Measurements from ENCODE around the gene RBFOX2. TPM values are rescaled to one million over a fixed set of nuclear protein-coding genes. Genes with fewer than 3 reads are reported as not detected.

RBFOX2 gene
- total RNA-seq, 1 donor from 2014 or later: 164 TPM

- TF ChIP-seq CTCF (conservative IDR thresholded peaks at IDR 0.05): peak; percentile 44
- DNase-seq (ENCODE audit: extremely low spot score, unreplicated experiment): no peak
- Mint-ChIP-seq H3K27me3 (no peaks in the 10 kb centered on the region), H3K36me3 (peaks cover 40% of the 10 kb centered on the region), H3K4me1 (ENCODE audit: unreplicated experiment) (no peaks in the 10 kb centered on the region), H3K27ac (no peak overlapping the region), H3K4me3 (no peak overlapping the region), H3K9me3 (no peaks in the 10 kb centered on the region)
Observed at GRCh38 chr22:35761037-35761436, 267.6 kb downstream of the RBFOX2 start.

- Mint-ChIP-seq H3K27me3 (no peaks in the 10 kb centered on the region), H3K27ac (no peak overlapping the region), H3K36me3 (peaks cover 50% of the 10 kb centered on the region), H3K9me3 (no peaks in the 10 kb centered on the region), H3K4me1 (ENCODE audit: unreplicated experiment) (no peaks in the 10 kb centered on the region), H3K4me3 (no peak overlapping the region)
- no peak for TF ChIP-seq CTCF (conservative IDR thresholded peaks at IDR 0.05)
- no peak for DNase-seq (ENCODE audit: extremely low spot score, unreplicated experiment)
Observed at GRCh38 chr22:35758394-35758793, 270.2 kb downstream of the RBFOX2 start.

- Mint-ChIP-seq H3K27ac (no peak overlapping the region), H3K4me3 (no peak overlapping the region), H3K4me1 (ENCODE audit: unreplicated experiment) (peaks cover 14% of the 10 kb centered on the region), H3K9me3 (no peaks in the 10 kb centered on the region), H3K36me3 (peaks cover 54% of the 10 kb centered on the region), H3K27me3 (no peaks in the 10 kb centered on the region)
- no peak for TF ChIP-seq CTCF (conservative IDR thresholded peaks at IDR 0.05)
- no peak for DNase-seq (ENCODE audit: extremely low spot score, unreplicated experiment)
Observed at GRCh38 chr22:35756722-35757121, 271.9 kb downstream of the RBFOX2 start.

GRCh38 chr22:35754761-35755160, 273.9 kb downstream of the RBFOX2 start:
- Mint-ChIP-seq H3K9me3 (no peaks in the 10 kb centered on the region), H3K27ac (no peak overlapping the region), H3K4me3 (no peak overlapping the region), H3K36me3 (peaks cover 46% of the 10 kb centered on the region), H3K27me3 (no peaks in the 10 kb centered on the region), H3K4me1 (ENCODE audit: unreplicated experiment) (peaks cover 29% of the 10 kb centered on the region)
- TF ChIP-seq CTCF (conservative IDR thresholded peaks at IDR 0.05): no peak
- DNase-seq (ENCODE audit: extremely low spot score, unreplicated experiment): no peak

GRCh38 chr22:35752863-35753189, 275.8 kb downstream of the RBFOX2 start:
- no peak for DNase-seq (ENCODE audit: extremely low spot score, unreplicated experiment)
- H3K9me3 Mint-ChIP-seq: no peaks in the 10 kb centered on the region
- H3K27me3 Mint-ChIP-seq: no peaks in the 10 kb centered on the region
- H3K27ac Mint-ChIP-seq: peak overlapping the region; percentile 68
- TF ChIP-seq CTCF (conservative IDR thresholded peaks at IDR 0.05): no peak
- no peak overlapping the region for H3K4me3 Mint-ChIP-seq
- peaks cover 29% of the 10 kb centered on the region for H3K4me1 Mint-ChIP-seq (ENCODE audit: unreplicated experiment)
- peaks cover 39% of the 10 kb centered on the region for H3K36me3 Mint-ChIP-seq
